Subcutaneous adipose tissue (tissue), 4 donors: ENCODE results near the gene ADCY7. TPM values are rescaled to one million over a fixed set of nuclear protein-coding genes. Genes with fewer than 3 reads are reported as not detected.

Experiments used
- CTCF ChIP-seq: fragments of 450-650 bp; IDR thresholded peaks from one replicate; pipeline ENCODE4 v1.5.1; 2016; ENCODE audit warnings: low read depth, mild to moderate bottlenecking, control low read depth, antibody characterized with exemption, moderate library complexity
- total RNA-seq, 4 donors: library from RNA; depleted of rRNA; stranded (reverse); fragments of >200 nt; gene quantifications; one replicate each; pipeline ENCODE4 v1.1.0, GENCODE V29; 2016

The ADCY7 gene
- total RNA-seq, 4 donors from 2014 or later, result 16.6 to 42.3 (median 29.1) TPM

- TF ChIP-seq CTCF, result no peak
These were observed 14.2 kb upstream of the ADCY7 start for GRCh38 chr16:50252082-50252611.

- TF ChIP-seq CTCF, result no peak
These were observed 13.4 kb upstream of the ADCY7 start for GRCh38 chr16:50252874-50253513.

- TF ChIP-seq CTCF, result no peak
These were observed 12.8 kb upstream of the ADCY7 start for GRCh38 chr16:50253514-50253910.

- TF ChIP-seq CTCF, result no peak
These were observed 12.3 kb upstream of the ADCY7 start for GRCh38 chr16:50254072-50254471.

- TF ChIP-seq CTCF, result no peak
These were observed 10.8 kb upstream of the ADCY7 start for GRCh38 chr16:50255538-50255937.

GRCh38 chr16:50256604-50257003, 9.7 kb upstream of the ADCY7 start:
- TF ChIP-seq CTCF, result no peak

GRCh38 chr16:50257876-50258275, 8.5 kb upstream of the ADCY7 start:
- no peak for TF ChIP-seq CTCF
